Mesenchymal stem cell (in vitro differentiated cells and primary cell): ENCODE results near the gene PIN1.
"Not testable (repeated sequence)": the region's sequence is repeated elsewhere in the genome, so short reads cannot be mapped to it uniquely, and the experiment has no call there.

Experiments
- DNase-seq: peaks from one replicate; pipeline ENCODE4 v3.0.0-alpha.2; 2013
- H2AFZ ChIP-seq: one replicate; pipeline ENCODE4 v1.6.1; 2013; ENCODE audit warnings: low read depth, mild to moderate bottlenecking, control low read depth, inconsistent platforms, low read length, moderate library complexity
- H2AK5ac ChIP-seq: 2 replicates; pipeline ENCODE4 v1.6.1; 2013; ENCODE audit warnings: low read length, moderate library complexity, mild to moderate bottlenecking, inconsistent platforms; ENCODE audit not compliant: severe bottlenecking
- H2BK120ac ChIP-seq: one replicate; pipeline ENCODE4 v1.6.1; 2013; ENCODE audit warnings: low read depth, mild to moderate bottlenecking, inconsistent platforms, low read length, moderate library complexity
- H2BK12ac ChIP-seq, 2 experiments: one replicate each; pipeline ENCODE4 v1.6.1; 2013; ENCODE audit warnings: inconsistent platforms in 2 of 2, low read length in 2 of 2, mild to moderate bottlenecking in 2 of 2, moderate library complexity in 2 of 2, control low read depth in 1 of 2
- H2BK15ac ChIP-seq: one replicate; pipeline ENCODE4 v1.6.1; 2013; ENCODE audit warnings: mild to moderate bottlenecking, low read depth, inconsistent platforms; ENCODE audit not compliant: poor library complexity, severe bottlenecking
- H2BK5ac ChIP-seq: 2 replicates; pipeline ENCODE4 v1.6.1; 2013; ENCODE audit warnings: low read depth, mild to moderate bottlenecking, low read length, control low read depth, inconsistent platforms; ENCODE audit not compliant: poor library complexity, severe bottlenecking
- H3K14ac ChIP-seq, 2 experiments: one replicate each; pipeline ENCODE4 v1.6.1; 2013; ENCODE audit warnings: inconsistent platforms in 2 of 2, low read length in 2 of 2, control low read depth in 1 of 2, mild to moderate bottlenecking in 1 of 2, moderate library complexity in 1 of 2
- H3K18ac ChIP-seq, 2 experiments: one replicate each; pipeline ENCODE4 v1.6.1; 2013; ENCODE audit warnings: inconsistent platforms in 2 of 2, low read length in 2 of 2, control low read depth in 1 of 2, low read depth in 1 of 2, mild to moderate bottlenecking in 1 of 2
- H3K23ac ChIP-seq, 2 experiments: one replicate each; pipeline ENCODE4 v1.6.1; 2013; ENCODE audit warnings: inconsistent platforms in 2 of 2, low read length in 2 of 2, mild to moderate bottlenecking in 2 of 2, moderate library complexity in 2 of 2, control low read depth in 1 of 2
- H3K27ac ChIP-seq: 2 replicates; pipeline ENCODE4 v1.5.1; 2013; ENCODE audit warnings: mild to moderate bottlenecking, moderate library complexity, low read length, control low read depth, inconsistent platforms; ENCODE audit not compliant: poor library complexity, severe bottlenecking
- H3K27me3 ChIP-seq, 2 experiments: 2 replicates each; pipeline versions ENCODE4 v1.6.1 to v1.7.0; 2013; ENCODE audit warnings: low read length in 2 of 2, mild to moderate bottlenecking in 2 of 2, moderate library complexity in 2 of 2, control low read depth in 1 of 2, inconsistent platforms in 1 of 2; ENCODE audit not compliant: control insufficient read depth in 1 of 2, insufficient read depth in 1 of 2
- H3K36me3 ChIP-seq, 2 experiments: 2 replicates each; pipeline versions ENCODE4 v1.6.1 to v1.7.0; 2013; ENCODE audit warnings: low read length in 2 of 2, control low read depth in 1 of 2, inconsistent platforms in 1 of 2, low read depth in 1 of 2, mild to moderate bottlenecking in 1 of 2; ENCODE audit not compliant: insufficient read depth in 2 of 2, control insufficient read depth in 1 of 2
- H3K4ac ChIP-seq, 2 experiments: one replicate each; pipeline ENCODE4 v1.6.1; 2013; ENCODE audit warnings: inconsistent platforms in 2 of 2, low read length in 2 of 2, mild to moderate bottlenecking in 2 of 2, moderate library complexity in 2 of 2, control low read depth in 1 of 2, low read depth in 1 of 2
- H3K4me1 ChIP-seq: 2 replicates; pipeline ENCODE4 v1.6.1; 2013; ENCODE audit warnings: low read depth, low read length, control low read depth; ENCODE audit not compliant: control insufficient read depth, insufficient read depth
- H3K4me2 ChIP-seq: 2 replicates; pipeline ENCODE4 v1.6.1; 2013; ENCODE audit warnings: low read length, mild to moderate bottlenecking, inconsistent platforms; ENCODE audit not compliant: poor library complexity, severe bottlenecking
- H3K4me3 ChIP-seq, 2 experiments: 2 replicates each; pipeline versions ENCODE4 v1.5.1 to v1.7.0; 2013; ENCODE audit warnings: low read length in 2 of 2, mild to moderate bottlenecking in 2 of 2, control low read depth in 1 of 2, low read depth in 1 of 2; ENCODE audit not compliant: insufficient read depth in 1 of 2
- H3K79me1 ChIP-seq: replicated peaks from 2 replicates; pipeline ENCODE4 v1.6.1; 2013; ENCODE audit warnings: mild to moderate bottlenecking, control low read depth, low read length, inconsistent platforms; ENCODE audit not compliant: poor library complexity, severe bottlenecking
- H3K9ac ChIP-seq: 2 replicates; pipeline ENCODE4 v1.7.0; 2013; ENCODE audit warnings: mild to moderate bottlenecking, low read length, moderate library complexity
- H3K9me3 ChIP-seq: 2 replicates; pipeline ENCODE4 v1.7.0; 2013; ENCODE audit warnings: mild to moderate bottlenecking, low read length; ENCODE audit not compliant: control insufficient read depth
- H4K8ac ChIP-seq: one replicate; pipeline ENCODE4 v1.6.1; 2013; ENCODE audit warnings: inconsistent platforms, mild to moderate bottlenecking, low read length, moderate library complexity
- H4K91ac ChIP-seq: one replicate; pipeline ENCODE4 v1.6.1; 2013; ENCODE audit warnings: mild to moderate bottlenecking, low read length, inconsistent platforms
- WGBS: methylation state at CpG from one replicate; pipeline ENCODE4 v1.1.7; 2013; ENCODE audit warnings: mixed read lengths; 5-methylcytosine and 5-hydroxymethylcytosine counted together

Gene PIN1

GRCh38 chr19:9791073-9791367, 44.1 kb upstream of the PIN1 start:
- not testable (repeated sequence) for H3K23ac ChIP-seq, H3K9me3 ChIP-seq, H3K27me3 ChIP-seq, H3K14ac ChIP-seq, H2AFZ ChIP-seq, H3K4me1 ChIP-seq, H2BK12ac ChIP-seq, H3K18ac ChIP-seq, DNase-seq, H3K27ac ChIP-seq, H2BK15ac ChIP-seq, H3K36me3 ChIP-seq, H3K4me2 ChIP-seq, H4K91ac ChIP-seq, H2BK120ac ChIP-seq, H2BK5ac ChIP-seq, H4K8ac ChIP-seq, H2AK5ac ChIP-seq, H3K4ac ChIP-seq, H3K79me1 ChIP-seq
- Histone ChIP-seq H3K9ac (peak overlapping the region; percentile 78), H3K4me3 (peak overlapping the region in 1 of 2 experiments; percentile 79)
- WGBS: 83% methylated on average over 6 of the region's 6 CpGs

GRCh38 chr19:9791552-9792205, 43.4 kb upstream of the PIN1 start:
- Histone ChIP-seq H3K27ac (peak overlapping the region; percentile 93), H3K4me3 (peak overlapping the region; percentile 75 to 79), H3K4me2 (peak overlapping the region; percentile 57), H3K36me3 (no peaks in the 10 kb centered on the region), H3K9ac (peak overlapping the region; percentile 78), H4K8ac (peak overlapping the region; percentile 87), H3K79me1 (peaks cover 4% of the 10 kb centered on the region), H2AK5ac (no peak overlapping the region), H3K18ac (peak overlapping the region; percentile 88 to 92), H2BK12ac (peak overlapping the region in 1 of 2 experiments; percentile 77), H3K23ac (no peak overlapping the region), H2BK120ac (no peak overlapping the region), H3K14ac (no peak overlapping the region), H2BK15ac (peak overlapping the region; percentile 87), H4K91ac (no peak overlapping the region), H2BK5ac (peak overlapping the region; percentile 76), H3K27me3 (no peaks in the 10 kb centered on the region), H3K4me1 (peaks cover 3% of the 10 kb centered on the region), H3K9me3 (no peaks in the 10 kb centered on the region), H3K4ac (no peak overlapping the region), H2AFZ (peak overlapping the region; percentile 90)
- DNase-seq: peak; percentile 97
- 6% methylated on average over 33 of the region's 50 CpGs for WGBS

GRCh38 chr19:9792206-9793070, 42.7 kb upstream of the PIN1 start:
- Histone ChIP-seq H2BK12ac (peak overlapping the region; percentile 45 to 84), H3K4ac (peak overlapping the region in 1 of 2 experiments; percentile 64), H2BK5ac (peak overlapping the region; percentile 89), H2BK120ac (peak overlapping the region; percentile 87), H3K9ac (peak overlapping the region; percentile 93), H3K27ac (peak overlapping the region; percentile 93), H3K23ac (peak overlapping the region in 1 of 2 experiments; percentile 71), H3K18ac (peak overlapping the region; percentile 92 to 93), H3K14ac (peak overlapping the region in 1 of 2 experiments; percentile 0), H2BK15ac (peak overlapping the region; percentile 67), H4K91ac (peak overlapping the region; percentile 91), H3K36me3 (no peaks in the 10 kb centered on the region), H2AK5ac (no peak overlapping the region), H4K8ac (peak overlapping the region; percentile 87), H3K79me1 (peaks cover 4% of the 10 kb centered on the region), H3K4me3 (peak overlapping the region; percentile 75 to 89), H3K4me1 (peaks cover 3% of the 10 kb centered on the region), H3K27me3 (no peaks in the 10 kb centered on the region), H3K4me2 (peak overlapping the region; percentile 88), H2AFZ (peak overlapping the region; percentile 93), H3K9me3 (no peaks in the 10 kb centered on the region)
- WGBS: 2% methylated on average over 69 of the region's 70 CpGs
- DNase-seq: peak; percentile 96

GRCh38 chr19:9793071-9793591, 42.0 kb upstream of the PIN1 start:
- Histone ChIP-seq H3K36me3 (no peaks in the 10 kb centered on the region), H2AFZ (peak overlapping the region; percentile 93), H2BK120ac (peak overlapping the region; percentile 87), H3K9ac (peak overlapping the region; percentile 93), H3K79me1 (peaks cover 2% of the 10 kb centered on the region), H3K14ac (peak overlapping the region in 1 of 2 experiments; percentile 0), H2AK5ac (no peak overlapping the region), H3K9me3 (no peaks in the 10 kb centered on the region), H4K8ac (peak overlapping the region; percentile 87), H2BK5ac (no peak overlapping the region), H3K4me2 (peak overlapping the region; percentile 88), H3K4me1 (peaks cover 3% of the 10 kb centered on the region), H3K27ac (peak overlapping the region; percentile 46), H4K91ac (peak overlapping the region; percentile 91), H3K18ac (peak overlapping the region; percentile 41 to 82), H3K4ac (peak overlapping the region in 1 of 2 experiments; percentile 64), H3K4me3 (peak overlapping the region; percentile 64 to 89), H2BK15ac (peak overlapping the region; percentile 65), H2BK12ac (peak overlapping the region; percentile 7 to 45), H3K23ac (peak overlapping the region in 1 of 2 experiments; percentile 71), H3K27me3 (no peaks in the 10 kb centered on the region)
- DNase-seq: peak; percentile 72
- 25% methylated on average over 31 of the region's 36 CpGs for WGBS
